ENCODE results near the gene SIX4. TPM values are rescaled to one million over a fixed set of nuclear protein-coding genes. Genes with fewer than 3 reads are reported as not detected.
A peak's percentile ranks its signal among the peaks of the same experiment; 100 is the strongest.

SIX4 gene
- total RNA-seq, 6 experiments from 2014 or later: 0.04 to 0.43 (median 0.23) TPM; not detected in 1

DNA sequence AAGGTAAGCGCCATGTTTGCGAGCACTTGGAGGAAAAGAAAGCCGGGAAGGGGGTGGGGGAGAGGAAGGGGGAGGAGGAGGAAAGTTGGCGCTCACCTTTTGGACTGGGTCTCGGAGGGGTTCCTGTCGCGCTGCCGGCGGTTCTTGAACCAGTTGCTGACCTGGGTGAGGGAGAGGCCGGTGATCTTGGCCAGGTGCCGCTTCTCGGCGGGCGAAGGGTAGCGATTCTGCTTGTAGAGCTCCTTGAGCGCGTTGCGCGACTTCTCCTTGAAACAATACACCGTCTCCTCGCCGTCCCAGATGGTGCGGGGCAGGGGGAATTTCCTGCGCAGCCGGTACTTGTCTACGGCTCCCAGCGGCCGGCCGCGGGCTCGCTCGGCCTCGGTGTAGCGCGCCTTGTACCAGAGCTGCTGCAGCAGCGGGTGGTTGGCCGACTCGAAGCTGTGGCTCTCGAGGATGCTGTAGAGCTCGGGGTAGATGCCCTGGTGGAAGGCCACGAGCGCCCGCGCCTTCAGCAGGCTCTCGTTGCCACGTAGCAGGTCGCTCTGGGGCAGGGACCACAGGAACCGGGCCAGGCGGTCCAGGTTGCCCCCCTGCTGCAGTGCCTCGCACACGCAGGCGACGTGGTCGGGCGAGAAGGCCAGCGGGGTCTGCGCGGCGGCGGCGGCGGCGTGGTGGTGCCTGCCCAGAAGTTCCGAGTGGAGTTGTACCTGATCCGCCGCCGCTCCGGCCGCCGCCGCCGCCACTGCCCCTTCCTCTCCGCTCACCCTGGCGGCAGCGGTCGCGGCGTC is 840 bp downstream of the SIX4 start:
- DNase-seq (peak; percentile 48 to 61 (median 51)), ATAC-seq (peak; percentile 62 to 72 (median 66))
- Histone ChIP-seq H3K27ac (no peak overlapping the region), H3K27me3 (no peaks in the 10 kb centered on the region), H3K4me3 (peak overlapping the region; percentile 53 to 56 (median 56)), H3K4me1 (peaks cover 0 to 13% (median 5%) of the 10 kb centered on the region in 4 donors), H3K36me3 (no peaks in the 10 kb centered on the region), H3K9me3 (no peaks in the 10 kb centered on the region)
- intact Hi-C loops (cut with DNase I): loop anchor here in 1 of 2 donors (10.0 kb wide), 1 partner anchor 69 kb away; no protein-coding TSS in a partner anchor
- under 1% methylated on average over 10 of the region's 78 CpGs for WGBS (ENCODE audit: insufficient coverage, low coverage, low lambda C conversion rate, missing lambda C conversion rate)
- TF ChIP-seq, protein P1, sequence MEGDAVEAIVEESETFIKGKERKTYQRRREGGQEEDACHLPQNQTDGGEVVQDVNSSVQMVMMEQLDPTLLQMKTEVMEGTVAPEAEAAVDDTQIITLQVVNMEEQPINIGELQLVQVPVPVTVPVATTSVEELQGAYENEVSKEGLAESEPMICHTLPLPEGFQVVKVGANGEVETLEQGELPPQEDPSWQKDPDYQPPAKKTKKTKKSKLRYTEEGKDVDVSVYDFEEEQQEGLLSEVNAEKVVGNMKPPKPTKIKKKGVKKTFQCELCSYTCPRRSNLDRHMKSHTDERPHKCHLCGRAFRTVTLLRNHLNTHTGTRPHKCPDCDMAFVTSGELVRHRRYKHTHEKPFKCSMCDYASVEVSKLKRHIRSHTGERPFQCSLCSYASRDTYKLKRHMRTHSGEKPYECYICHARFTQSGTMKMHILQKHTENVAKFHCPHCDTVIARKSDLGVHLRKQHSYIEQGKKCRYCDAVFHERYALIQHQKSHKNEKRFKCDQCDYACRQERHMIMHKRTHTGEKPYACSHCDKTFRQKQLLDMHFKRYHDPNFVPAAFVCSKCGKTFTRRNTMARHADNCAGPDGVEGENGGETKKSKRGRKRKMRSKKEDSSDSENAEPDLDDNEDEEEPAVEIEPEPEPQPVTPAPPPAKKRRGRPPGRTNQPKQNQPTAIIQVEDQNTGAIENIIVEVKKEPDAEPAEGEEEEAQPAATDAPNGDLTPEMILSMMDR (IDR thresholded peaks at IDR 0.05): no peak
- no peak for TF ChIP-seq POLR2A (IDR thresholded peaks at IDR 0.05)

DNA sequence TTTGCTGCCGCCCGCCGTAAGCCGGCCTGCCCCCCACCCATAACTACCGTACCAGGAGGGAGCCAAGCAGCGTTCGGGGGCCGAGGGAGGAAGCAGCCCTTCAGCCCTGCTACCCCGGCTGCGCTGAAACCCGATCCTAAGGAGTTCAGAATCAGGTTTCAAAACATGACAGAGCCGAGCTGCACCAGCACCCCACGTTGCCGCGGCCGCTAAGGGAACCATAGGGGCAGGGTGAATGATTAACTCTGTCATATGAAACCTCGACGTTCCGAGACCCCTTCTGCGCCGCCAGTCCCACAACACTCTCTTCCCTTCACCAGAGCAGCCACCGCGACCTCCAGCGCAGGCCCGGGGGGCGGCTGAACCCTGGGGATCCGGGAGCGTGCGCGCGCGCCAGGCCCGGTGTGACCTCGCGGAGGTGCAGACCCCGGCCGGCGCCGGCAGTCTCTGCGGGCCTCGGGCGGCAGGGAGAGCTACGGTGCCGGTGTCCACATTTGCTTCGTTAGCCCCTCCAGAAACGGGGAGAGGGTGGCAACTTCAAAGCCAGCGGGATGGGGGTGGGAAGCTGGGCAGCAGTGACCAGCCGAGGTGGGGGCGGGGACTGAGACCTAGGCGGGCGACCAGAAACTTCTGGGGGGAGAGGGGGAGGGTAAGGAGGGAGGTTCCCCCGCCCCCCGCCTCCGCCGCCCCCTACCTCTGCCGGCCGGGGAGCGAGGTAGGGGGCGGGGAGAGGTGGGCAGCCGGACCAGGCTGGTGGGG is 1.6 kb downstream of the SIX4 start:
- ATAC-seq (peak; percentile 13 to 58 (median 32)), DNase-seq (peak in 1 of 3 donors; percentile 26)
- WGBS (ENCODE audit: insufficient coverage, low coverage, low lambda C conversion rate, missing lambda C conversion rate): 0% methylated on average over 20 of the region's 60 CpGs
- Histone ChIP-seq H3K4me1 (peaks cover 0 to 13% (median 5%) of the 10 kb centered on the region in 4 donors), H3K27me3 (no peaks in the 10 kb centered on the region), H3K4me3 (peak overlapping the region; percentile 53 to 56 (median 56)), H3K9me3 (no peaks in the 10 kb centered on the region), H3K36me3 (no peaks in the 10 kb centered on the region), H3K27ac (no peak overlapping the region)
- intact Hi-C loops (cut with DNase I): loop anchor here in 1 of 2 donors (10.0 kb wide), 1 partner anchor 68 kb away; no protein-coding TSS in a partner anchor
- TF ChIP-seq, protein P1 (IDR thresholded peaks at IDR 0.05): no peak
- TF ChIP-seq POLR2A (IDR thresholded peaks at IDR 0.05): no peak

DNA sequence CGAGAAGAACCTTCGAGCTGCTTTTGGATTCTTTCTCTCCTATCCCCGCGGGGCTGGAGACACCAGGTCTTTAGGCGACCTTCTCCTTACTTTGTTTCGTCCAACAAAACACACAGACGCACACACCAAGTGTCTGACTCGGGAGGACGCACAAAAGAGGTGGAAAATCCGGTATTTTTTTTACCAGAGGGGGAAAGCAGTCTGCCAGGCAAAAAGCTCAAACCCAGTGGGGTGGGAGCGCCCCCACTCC is 2.1 kb downstream of the SIX4 start:
- 0% methylated on average over 8 of the region's 11 CpGs for WGBS (ENCODE audit: insufficient coverage, low coverage, low lambda C conversion rate, missing lambda C conversion rate)
- no peak for ATAC-seq
- H3K36me3 ChIP-seq: no peaks in the 10 kb centered on the region
- no peak for DNase-seq
- H3K9me3 ChIP-seq: no peaks in the 10 kb centered on the region
- H3K4me1 ChIP-seq: peaks cover 0 to 13% (median 5%) of the 10 kb centered on the region in 4 donors
- no peak overlapping the region for H3K27ac ChIP-seq
- no peaks in the 10 kb centered on the region for H3K27me3 ChIP-seq
- peak overlapping the region; percentile 53 to 56 (median 56) for H3K4me3 ChIP-seq
- intact Hi-C loops (cut with DNase I): loop anchor here in 1 of 2 donors (10.0 kb wide), 1 partner anchor 67 kb away; no protein-coding TSS in a partner anchor
- TF ChIP-seq POLR2A (IDR thresholded peaks at IDR 0.05): no peak
- TF ChIP-seq, protein P1 (IDR thresholded peaks at IDR 0.05): no peak

GRCh38 chr14:60721326-60722106 is 2.6 kb downstream of the SIX4 start:
- peak; percentile 76 to 80 (median 78) for ATAC-seq
- WGBS (ENCODE audit: insufficient coverage, low coverage, low lambda C conversion rate, missing lambda C conversion rate): 22% methylated on average over 16 of the region's 70 CpGs
- Histone ChIP-seq H3K27me3 (no peaks in the 10 kb centered on the region), H3K27ac (no peak overlapping the region), H3K36me3 (no peaks in the 10 kb centered on the region), H3K4me3 (peak overlapping the region; percentile 53 to 56 (median 56)), H3K9me3 (no peaks in the 10 kb centered on the region), H3K4me1 (peaks cover 0 to 13% (median 5%) of the 10 kb centered on the region in 4 donors)
- intact Hi-C loops (cut with DNase I): loop anchor here in 1 of 2 donors (10.0 kb wide), 1 partner anchor 67 kb away; no protein-coding TSS in a partner anchor
- TF ChIP-seq, protein P1 (IDR thresholded peaks at IDR 0.05): peak in 3 of 4 donors; percentile 26 to 47 (median 44)
- no peak for TF ChIP-seq POLR2A (IDR thresholded peaks at IDR 0.05)
- DNase-seq: peak; percentile 53 to 61 (median 60)
